ENCODE measurements around the gene CYLD.

DNA sequence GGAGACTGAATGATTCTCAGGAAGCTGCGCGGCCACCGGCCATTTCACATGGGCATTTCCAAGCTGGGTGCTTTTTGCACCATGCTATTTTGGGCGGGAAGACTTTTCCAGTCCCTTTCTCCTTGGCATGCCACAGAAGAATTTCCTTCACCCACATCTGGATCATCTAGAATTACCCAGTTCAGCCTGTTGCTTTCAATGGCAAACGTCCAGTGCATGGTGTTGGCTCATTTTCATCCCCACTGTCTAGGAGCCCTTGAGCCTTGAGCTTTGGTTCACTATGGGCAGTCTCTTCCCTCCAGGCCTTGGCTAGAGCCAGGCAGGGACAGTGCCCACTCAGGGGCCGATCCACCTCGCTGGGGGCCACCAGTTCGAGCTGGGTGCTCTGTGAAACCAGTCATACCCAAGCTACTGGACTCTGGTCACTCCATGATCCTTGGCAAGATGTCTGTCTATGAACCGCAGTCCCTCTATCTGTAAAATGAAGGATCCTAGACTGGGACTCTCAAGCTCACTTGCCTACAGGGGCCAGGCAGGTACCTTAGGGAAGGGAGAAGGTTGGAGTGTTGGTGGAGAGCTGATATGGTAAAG is 71.1 kb downstream of the CYLD start:
- TF ChIP-seq ZNF274 (IDR thresholded peaks at IDR 0.05; ENCODE audit: low read depth, low read length) (no peak), SUZ12 (IDR thresholded peaks at IDR 0.05; ENCODE audit: extremely low read depth, insufficient read depth, insufficient read length) (no peak)
